Endodermal cell (in vitro differentiated cells): ENCODE data around the gene AP3S2. TPM values are rescaled to one million over a fixed set of nuclear protein-coding genes. Genes with fewer than 3 reads are reported as not detected.

Experiments used
- DNase-seq: peaks from one replicate; pipeline ENCODE4 v3.0.0-alpha.2; 2017
- H3K27ac ChIP-seq: 2 replicates; pipeline ENCODE4 v1.5.1; 2013; ENCODE audit warnings: mild to moderate bottlenecking, low read depth, low read length, moderate library complexity
- H3K27me3 ChIP-seq: 2 replicates; pipeline ENCODE4 v1.6.1; 2013; ENCODE audit warnings: mild to moderate bottlenecking, low read length, moderate library complexity; ENCODE audit not compliant: insufficient read depth, control insufficient read depth, poor library complexity, severe bottlenecking
- H3K36me3 ChIP-seq: 2 replicates; pipeline ENCODE4 v1.7.0; 2013; ENCODE audit warnings: mild to moderate bottlenecking, low read length, moderate library complexity; ENCODE audit not compliant: control insufficient read depth, insufficient read depth
- H3K4me1 ChIP-seq: one replicate; pipeline ENCODE4 v1.7.0; 2013; ENCODE audit warnings: low read length; ENCODE audit not compliant: control insufficient read depth, insufficient read depth
- H3K4me3 ChIP-seq: 2 replicates; pipeline ENCODE4 v1.5.1; 2013; ENCODE audit warnings: mild to moderate bottlenecking, low read length, moderate library complexity
- H3K9ac ChIP-seq: 2 replicates; pipeline ENCODE4 v1.6.1; 2013; ENCODE audit warnings: mild to moderate bottlenecking, low read length, moderate library complexity; ENCODE audit not compliant: poor library complexity, severe bottlenecking; ENCODE audit errors: extremely low read depth
- H3K9me3 ChIP-seq: 2 replicates; pipeline ENCODE4 v1.6.1; 2013; ENCODE audit warnings: mild to moderate bottlenecking, low read length, moderate library complexity; ENCODE audit not compliant: control insufficient read depth
- H3K27ac Mint-ChIP-seq: 2 replicates; pipeline ENCODE4 v1.8.0; 2020; ENCODE audit warnings: mixed read lengths
- H3K27me3 Mint-ChIP-seq: 2 replicates; pipeline ENCODE4 v1.8.0; 2021; ENCODE audit warnings: mild to moderate bottlenecking, mixed read lengths; ENCODE audit not compliant: insufficient read depth
- H3K36me3 Mint-ChIP-seq: 2 replicates; pipeline ENCODE4 v1.8.0; 2020; ENCODE audit warnings: low read depth, mixed read lengths
- H3K4me1 Mint-ChIP-seq: 2 replicates; pipeline ENCODE4 v1.8.0; 2020; ENCODE audit warnings: mixed read lengths
- H3K4me3 Mint-ChIP-seq: 2 replicates; pipeline ENCODE4 v1.8.0; 2020; ENCODE audit warnings: mild to moderate bottlenecking, moderate library complexity, mixed read lengths
- H3K9me3 Mint-ChIP-seq: 2 replicates; pipeline ENCODE4 v1.8.0; 2020; ENCODE audit warnings: mild to moderate bottlenecking, mixed read lengths
- CTCF ChIP-seq: fragments of 200-600 bp; sonication (generic); conservative IDR thresholded peaks from 2 replicates; pipeline ENCODE4 v1.5.0; 2021; ENCODE audit warnings: antibody characterized with exemption, mild to moderate bottlenecking
- WGBS, 2 experiments: methylation state at CpG; one replicate each; pipeline versions ENCODE4 v1.1.5 to v1.1.7; 2013; ENCODE audit warnings: missing lambda C conversion rate in 2 of 2, mixed read lengths in 1 of 2; ENCODE audit not compliant: insufficient coverage in 1 of 2, insufficient read length in 1 of 2; 5-methylcytosine and 5-hydroxymethylcytosine counted together
- total RNA-seq, 2 donors: library from RNA; stranded (reverse); fragmentation: NEBNext Ultra II Directional in 1 of 2; extraction: Animal tissue kit (Norgen Biotek cat#: 25700) in 1 of 2; gene quantifications; 2 replicates in 1 of 2; 3 replicates in 1 of 2; pipeline ENCODE4 v1.2.1, GENCODE V29; 2021

Gene AP3S2
- total RNA-seq, 2 donors from 2014 or later: 39.5 to 54.4 TPM

- Mint-ChIP-seq H3K36me3 (no peaks in the 10 kb centered on the region), H3K27ac (no peak overlapping the region), H3K4me3 (no peak overlapping the region), H3K9me3 (no peaks in the 10 kb centered on the region), H3K27me3 (peaks cover 24% of the 10 kb centered on the region), H3K4me1 (no peaks in the 10 kb centered on the region)
- whole genome bisulfite sequencing, 2 experiments: 88 to 94% methylated on average over 8 to 15 of the region's 16 CpGs
- Histone ChIP-seq H3K36me3 (no peaks in the 10 kb centered on the region), H3K9me3 (no peaks in the 10 kb centered on the region), H3K4me1 (no peaks in the 10 kb centered on the region), H3K27ac (no peak overlapping the region), H3K9ac (no peak overlapping the region), H3K27me3 (no peaks in the 10 kb centered on the region), H3K4me3 (no peak overlapping the region)
- DNase-seq: no peak
- TF ChIP-seq CTCF: no peak
Observed at GRCh38 chr15:89823836-89824606, 69.8 kb downstream of the AP3S2 start.

GRCh38 chr15:89822951-89823711, 70.7 kb downstream of the AP3S2 start:
- H3K27ac ChIP-seq: no peak overlapping the region
- Mint-ChIP-seq H3K9me3 (no peaks in the 10 kb centered on the region), H3K4me3 (no peak overlapping the region), H3K36me3 (no peaks in the 10 kb centered on the region), H3K27ac (no peak overlapping the region), H3K4me1 (no peaks in the 10 kb centered on the region), H3K27me3 (peaks cover 27% of the 10 kb centered on the region)
- TF ChIP-seq CTCF: no peak
- H3K27me3 ChIP-seq: no peaks in the 10 kb centered on the region
- no peaks in the 10 kb centered on the region for H3K9me3 ChIP-seq
- no peak overlapping the region for H3K9ac ChIP-seq
- 90 to 91% methylated on average over 4 to 7 of the region's 7 CpGs for WGBS, 2 experiments
- H3K4me1 ChIP-seq: no peaks in the 10 kb centered on the region
- no peak overlapping the region for H3K4me3 ChIP-seq
- H3K36me3 ChIP-seq: no peaks in the 10 kb centered on the region
- no peak for DNase-seq

GRCh38 chr15:89822611-89822950, 71.2 kb downstream of the AP3S2 start:
- no peak overlapping the region for H3K27ac Mint-ChIP-seq

More at GRCh38 chr15:89822611-89822950, 71.2 kb downstream of the AP3S2 start:
- H3K4me3 ChIP-seq: no peak overlapping the region
- Mint-ChIP-seq H3K27me3 (peaks cover 32% of the 10 kb centered on the region), H3K9me3 (no peaks in the 10 kb centered on the region), H3K4me1 (no peaks in the 10 kb centered on the region), H3K4me3 (no peak overlapping the region), H3K36me3 (no peaks in the 10 kb centered on the region)
- H3K36me3 ChIP-seq: no peaks in the 10 kb centered on the region
- H3K9ac ChIP-seq: no peak overlapping the region
- H3K9me3 ChIP-seq: no peaks in the 10 kb centered on the region
- peaks cover 5% of the 10 kb centered on the region for H3K27me3 ChIP-seq
- no peaks in the 10 kb centered on the region for H3K4me1 ChIP-seq
- TF ChIP-seq CTCF: no peak
- 92% methylated on average over 4 to 5 of the region's 5 CpGs for WGBS, 2 experiments
- no peak overlapping the region for H3K27ac ChIP-seq
- no peak for DNase-seq
